Ishikawa (cell line): Measurements from ENCODE around the gene BTAF1.

ENCODE experiments used
- CEBPB ChIP-seq: IDR thresholded peaks from 2 replicates; pipeline ENCODE4 v1.6.1; 2012
- CREB1 ChIP-seq: IDR thresholded peaks from 2 replicates; pipeline ENCODE4 v1.6.1; 2012; ENCODE audit warnings: low read depth
- RAD21 ChIP-seq: IDR thresholded peaks from 2 replicates; pipeline ENCODE4 v1.6.1; 2012; ENCODE audit warnings: low read depth
- REST ChIP-seq: IDR thresholded peaks from 2 replicates; pipeline ENCODE4 v1.6.1; 2012; ENCODE audit warnings: low read depth, mild to moderate bottlenecking
- TCF12 ChIP-seq: IDR thresholded peaks from 2 replicates; pipeline ENCODE4 v1.6.1; 2012; ENCODE audit warnings: low read depth

GRCh38 chr10:92062273-92062672 lies 138.7 kb downstream of the BTAF1 start:
- TF ChIP-seq CEBPB, result no peak
- no peak for TF ChIP-seq CREB1
- TF ChIP-seq RAD21, result no peak
- TF ChIP-seq REST, result no peak
- TF ChIP-seq TCF12, result no peak
